BLaER1 treated with 17β-estradiol and CSF1 and Interleukin-3, amounts not matched to agents 10 nM and 100 nM (cell line): ENCODE results near the gene GCK.

Source experiments
- H3K27ac ChIP-seq, 11 experiments: shearing (Covaris generic); formaldehyde crosslinking; 2 replicates each; pipeline ENCODE4 v1.8.1; 2022
- H3K27me3 ChIP-seq, 11 experiments: shearing (Covaris generic); formaldehyde crosslinking; 2 replicates each; pipeline ENCODE4 v1.8.1; 2022
- H3K36me3 ChIP-seq, 11 experiments: shearing (Covaris generic); formaldehyde crosslinking; 2 replicates each; pipeline ENCODE4 v1.8.1; 2022
- H3K4me1 ChIP-seq, 10 experiments: shearing (Covaris generic); formaldehyde crosslinking; 2 replicates each; pipeline ENCODE4 v1.8.1; 2022
- H3K4me2 ChIP-seq, 11 experiments: shearing (Covaris generic); formaldehyde crosslinking; 2 replicates each; pipeline ENCODE4 v1.8.1; 2022
- H3K4me3 ChIP-seq, 10 experiments: shearing (Covaris generic); formaldehyde crosslinking; 2 replicates each; pipeline ENCODE4 v1.8.1; 2022
- H3K9ac ChIP-seq, 11 experiments: shearing (Covaris generic); formaldehyde crosslinking; 2 replicates each; pipeline ENCODE4 v1.8.1; 2022
- H3K9me3 ChIP-seq, 11 experiments: shearing (Covaris generic); formaldehyde crosslinking; replicated peaks in 1 of 11; 2 replicates each; pipeline ENCODE4 v1.8.1; 2022
- H4K20me1 ChIP-seq, 11 experiments: shearing (Covaris generic); formaldehyde crosslinking; 2 replicates each; pipeline ENCODE4 v1.8.1; 2022
- Cebpa-rat ChIP-seq, 11 experiments: shearing (Covaris generic); IDR thresholded peaks; 2 replicates each; pipeline ENCODE4 v1.8.1; 2022

Gene GCK

GRCh38 chr7:44095781-44096180 lies 93.5 kb downstream of the GCK start:
- Histone ChIP-seq H3K27me3 (no peaks in the 10 kb centered on the region), H3K27ac (peak overlapping the region in 7 of 11 experiments; percentile 30 to 97 (median 91); a peak in 12 of 22 replicates), H3K4me2 (peak overlapping the region in 10 of 11 experiments; percentile 12 to 97 (median 86); a peak in 16 of 22 replicates), H3K36me3 (no peaks in the 10 kb centered on the region), H3K9me3 (peaks cover 0 to 9% (median 5%) of the 10 kb centered on the region in 11 experiments; a peak in 8 of 22 replicates), H3K9ac (peak overlapping the region in 4 of 11 experiments; percentile 27 to 84 (median 36); a peak in 4 of 22 replicates), H3K4me3 (no peak overlapping the region), H4K20me1 (no peaks in the 10 kb centered on the region), H3K4me1 (peaks cover 86 to 100% (median 100%) of the 10 kb centered on the region in 10 experiments)
- no peak for TF ChIP-seq Cebpa-rat (IDR thresholded peaks at IDR 0.05)

GRCh38 chr7:44094883-44095592 lies 94.2 kb downstream of the GCK start:
- Histone ChIP-seq H3K4me3 (no peak overlapping the region), H3K4me2 (peak overlapping the region; percentile 33 to 97 (median 85)), H3K9me3 (peaks cover 0 to 9% (median 5%) of the 10 kb centered on the region in 11 experiments; a peak in 8 of 22 replicates), H3K27ac (peak overlapping the region in 6 of 11 experiments; percentile 6 to 97 (median 92); a peak in 10 of 22 replicates), H3K4me1 (peaks cover 80 to 94% (median 93%) of the 10 kb centered on the region in 10 experiments), H3K36me3 (no peaks in the 10 kb centered on the region), H4K20me1 (no peaks in the 10 kb centered on the region), H3K9ac (peak overlapping the region in 5 of 11 experiments; percentile 14 to 39 (median 27); a peak in 5 of 22 replicates), H3K27me3 (no peaks in the 10 kb centered on the region)
- no peak for TF ChIP-seq Cebpa-rat (IDR thresholded peaks at IDR 0.05)

GRCh38 chr7:44094365-44094764 lies 94.9 kb downstream of the GCK start:
- Histone ChIP-seq H4K20me1 (no peaks in the 10 kb centered on the region), H3K9ac (peak overlapping the region in 1 of 11 experiments; percentile 14; a peak in 3 of 22 replicates), H3K4me2 (peak overlapping the region; percentile 33 to 97 (median 85)), H3K36me3 (no peaks in the 10 kb centered on the region), H3K4me3 (no peak overlapping the region), H3K4me1 (peaks cover 77 to 88% (median 87%) of the 10 kb centered on the region in 10 experiments), H3K9me3 (peaks cover 0 to 9% (median 5%) of the 10 kb centered on the region in 11 experiments; a peak in 8 of 22 replicates), H3K27ac (peak overlapping the region in 5 of 11 experiments; percentile 6 to 97 (median 92); a peak in 7 of 22 replicates), H3K27me3 (no peaks in the 10 kb centered on the region)
- TF ChIP-seq Cebpa-rat (IDR thresholded peaks at IDR 0.05): no peak
